ENCODE measurements around the gene FSHR.

The FSHR gene

DNA sequence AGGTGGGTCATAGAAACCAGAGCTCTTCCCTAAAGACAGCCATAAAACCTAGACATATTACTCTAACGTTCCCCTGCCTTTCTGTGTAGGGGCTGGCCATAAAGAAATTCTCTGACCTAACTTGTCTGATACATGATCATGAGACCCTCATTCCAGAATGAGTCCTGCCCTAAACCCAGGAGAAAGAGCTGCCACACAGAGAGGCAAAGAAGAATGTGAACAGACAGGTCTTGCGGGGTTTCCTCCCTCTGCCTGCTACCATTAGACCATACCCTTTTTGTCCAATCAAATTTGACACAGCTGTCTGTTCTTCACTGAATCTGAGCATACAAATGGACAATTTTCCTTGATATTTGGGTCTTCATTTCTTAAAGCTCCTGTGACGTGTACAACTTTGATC is 200.0 kb downstream of the FSHR start:
- DNase-seq (ENCODE audit: low read depth in 2 of 2) = no peak

DNA sequence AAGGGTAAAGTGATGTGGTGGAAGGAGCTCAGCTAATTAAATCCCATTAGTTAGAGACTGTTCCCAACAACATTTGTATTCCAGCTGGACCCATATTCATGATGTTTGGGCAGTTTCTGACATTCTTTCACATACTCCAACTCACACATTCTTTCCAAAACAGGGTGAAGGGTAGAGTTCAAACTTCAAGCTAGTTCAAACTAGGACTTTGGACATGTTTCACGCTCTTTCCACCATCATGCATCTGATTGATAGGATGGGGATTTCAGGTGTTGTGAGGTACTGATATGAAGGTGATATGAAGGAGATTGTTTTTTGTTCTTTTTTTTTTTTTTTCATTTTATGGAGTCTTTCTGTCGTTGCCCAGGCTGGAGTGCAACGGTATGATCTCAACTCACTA is 201.7 kb downstream of the FSHR start:
- no peak for DNase-seq (ENCODE audit: low read depth in 2 of 2)

DNA sequence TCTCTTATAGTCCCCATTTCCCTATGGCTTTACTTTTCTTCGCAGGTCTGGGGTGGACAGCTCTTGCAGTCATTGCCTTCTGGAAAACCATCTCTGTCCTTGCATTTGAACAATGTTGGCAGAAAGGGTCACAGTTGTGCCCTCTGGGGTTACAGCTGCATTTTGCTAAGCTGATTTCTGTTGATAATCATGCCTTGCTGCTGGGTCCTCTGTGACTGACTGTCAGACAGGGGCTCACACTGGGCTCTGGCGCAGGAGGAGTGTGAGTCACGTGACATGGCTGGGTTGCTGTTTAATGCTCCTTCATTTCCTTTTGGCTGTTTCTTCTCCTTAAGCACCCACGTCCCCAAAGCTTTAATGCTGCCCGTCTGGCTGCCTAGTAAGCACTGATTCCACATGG is 202.2 kb downstream of the FSHR start:
- no peak for DNase-seq (ENCODE audit: low read depth in 2 of 2)

DNA sequence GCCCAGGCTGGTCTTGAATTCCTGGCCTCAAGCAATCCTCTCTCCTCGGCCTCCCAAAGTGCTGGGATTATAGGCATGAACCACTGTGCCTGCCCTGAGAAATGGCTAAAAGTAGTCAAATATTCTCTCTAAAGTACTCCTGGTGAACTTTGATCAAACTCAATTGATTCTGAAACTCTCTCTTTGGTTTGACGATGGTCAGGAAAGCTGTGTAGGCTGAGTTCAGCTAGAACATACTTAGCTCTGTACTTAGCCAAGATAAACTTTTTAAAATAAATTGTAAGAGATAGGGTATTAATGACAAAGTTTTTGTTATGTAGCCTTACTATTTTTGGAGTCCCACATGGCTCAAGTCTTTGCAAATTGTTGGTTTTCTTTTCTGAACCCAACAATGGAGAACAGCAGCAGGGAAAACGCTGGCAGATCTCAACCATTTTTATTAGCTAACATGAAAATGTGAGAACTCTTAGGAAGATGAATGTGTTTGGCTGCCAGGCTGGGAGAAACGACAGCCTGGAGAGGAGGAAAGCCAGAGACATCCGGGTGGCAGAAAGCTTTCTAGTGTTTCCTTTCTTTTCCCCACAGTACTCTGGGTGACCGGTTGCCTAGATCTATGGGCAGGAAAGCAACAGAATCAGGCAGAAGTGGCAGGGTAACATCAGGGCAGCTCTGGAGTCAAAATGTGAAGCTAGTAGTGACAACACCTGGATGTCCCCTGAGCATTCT is 205.8 kb downstream of the FSHR start:
- no peak for DNase-seq (ENCODE audit: low read depth in 2 of 2)

GRCh38 chr2:48946449-48947048 is 207.8 kb downstream of the FSHR start:
- DNase-seq (ENCODE audit: low read depth in 2 of 2) = no peak

GRCh38 chr2:48944956-48945355 is 209.4 kb downstream of the FSHR start:
- no peak for DNase-seq (ENCODE audit: low read depth in 2 of 2)

- no peak for DNase-seq (ENCODE audit: low read depth in 2 of 2)
Observed at GRCh38 chr2:48943436-48943835, 210.9 kb downstream of the FSHR start.

DNA sequence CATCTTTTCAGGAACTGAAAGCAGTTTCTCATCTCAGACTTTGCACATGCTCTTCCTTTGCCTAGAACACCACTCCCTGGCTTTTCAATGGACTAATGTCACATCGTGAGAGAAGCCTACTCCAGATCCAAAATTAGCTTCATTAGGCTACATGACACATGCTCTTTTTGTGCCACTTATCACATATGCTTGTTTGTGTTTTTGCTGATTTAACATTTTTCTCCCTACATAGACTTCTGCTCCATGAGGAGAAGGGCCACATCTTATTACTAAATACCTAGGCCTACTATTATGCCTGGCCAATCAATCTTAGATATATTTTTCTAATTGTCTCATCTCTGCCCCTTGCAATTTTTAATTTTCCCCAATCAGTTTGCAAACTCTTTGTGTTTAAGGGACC is 212.4 kb downstream of the FSHR start:
- no peak for DNase-seq (ENCODE audit: low read depth in 2 of 2)

DNA sequence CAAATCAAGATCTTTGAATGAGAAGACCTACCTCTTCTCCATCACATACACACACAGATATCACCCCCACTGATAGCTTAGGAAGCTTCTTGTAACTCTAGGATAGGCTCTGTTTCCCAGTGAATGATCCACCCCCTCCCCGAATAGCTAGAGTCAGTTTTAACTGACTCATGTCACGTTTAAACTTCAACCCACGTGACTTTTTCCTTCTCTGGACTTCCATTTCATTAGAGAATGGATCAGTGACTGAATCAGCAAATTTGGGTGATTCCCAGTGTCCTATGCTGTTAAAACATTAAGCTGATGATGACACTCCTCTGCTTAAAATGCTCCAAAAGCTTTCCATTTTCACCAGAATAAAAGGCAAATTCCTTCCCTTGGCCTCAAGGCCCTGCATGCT is 212.9 kb downstream of the FSHR start:
- DNase-seq (ENCODE audit: low read depth in 2 of 2) = no peak

DNA sequence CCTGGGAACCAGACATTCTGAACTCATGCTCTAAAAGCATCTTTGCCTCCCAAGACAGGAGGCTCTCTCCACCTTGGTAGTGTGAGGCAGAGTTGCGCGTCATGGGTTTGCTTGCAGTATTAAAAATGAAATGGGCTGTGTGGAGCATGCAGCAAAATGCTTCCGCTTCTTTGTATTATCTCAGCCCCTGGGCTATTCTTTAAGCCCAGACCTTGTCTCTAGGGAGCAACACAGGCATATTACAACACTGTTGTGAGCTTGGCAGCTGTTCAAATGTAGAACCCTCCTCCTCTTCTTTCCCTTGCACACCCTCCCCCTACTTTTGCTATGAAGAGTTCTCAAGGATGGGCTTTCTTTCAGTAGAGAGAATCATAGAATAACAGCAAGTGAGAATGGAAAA is 213.7 kb downstream of the FSHR start:
- no peak for DNase-seq (ENCODE audit: low read depth in 2 of 2)

DNA sequence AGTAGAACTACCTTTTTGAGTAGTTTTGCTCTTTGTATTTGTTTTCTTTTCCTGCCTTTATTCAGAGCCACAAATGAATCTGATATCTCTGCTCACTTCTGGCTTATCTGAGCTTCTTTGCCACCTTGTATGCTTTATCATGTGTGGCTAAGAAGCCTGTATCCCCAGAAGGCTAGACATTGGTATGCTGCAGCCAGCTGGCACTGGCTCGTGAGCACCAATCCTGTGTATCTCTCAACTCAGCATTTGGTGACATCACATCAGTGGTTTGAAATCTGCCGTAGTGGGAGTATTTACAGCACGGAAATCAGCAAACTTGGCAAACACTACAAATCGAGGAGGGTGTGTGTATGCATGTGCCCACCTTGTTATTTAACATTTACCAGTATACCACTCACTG is 215.1 kb downstream of the FSHR start:
- DNase-seq (ENCODE audit: low read depth in 2 of 2) = no peak

DNA sequence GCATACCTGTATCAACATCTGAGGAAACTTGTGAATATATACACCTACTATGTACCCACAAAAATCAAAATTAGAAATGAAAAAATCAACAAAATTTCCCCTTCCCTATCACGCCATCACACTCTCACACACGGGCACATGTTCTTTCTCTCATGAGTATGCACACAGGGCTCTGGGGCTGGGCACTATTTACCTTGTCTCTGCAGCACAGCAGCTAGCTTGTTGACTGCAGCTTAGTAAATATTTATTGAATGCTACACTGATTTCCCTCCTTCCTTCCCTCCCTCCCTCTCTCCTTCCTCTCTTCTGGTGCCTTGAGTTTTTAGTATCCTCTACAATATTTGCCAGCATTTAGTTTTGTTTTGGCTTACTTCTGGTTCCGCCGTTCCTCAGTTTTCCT is 216.1 kb downstream of the FSHR start:
- no peak for DNase-seq (ENCODE audit: low read depth in 2 of 2)

DNA sequence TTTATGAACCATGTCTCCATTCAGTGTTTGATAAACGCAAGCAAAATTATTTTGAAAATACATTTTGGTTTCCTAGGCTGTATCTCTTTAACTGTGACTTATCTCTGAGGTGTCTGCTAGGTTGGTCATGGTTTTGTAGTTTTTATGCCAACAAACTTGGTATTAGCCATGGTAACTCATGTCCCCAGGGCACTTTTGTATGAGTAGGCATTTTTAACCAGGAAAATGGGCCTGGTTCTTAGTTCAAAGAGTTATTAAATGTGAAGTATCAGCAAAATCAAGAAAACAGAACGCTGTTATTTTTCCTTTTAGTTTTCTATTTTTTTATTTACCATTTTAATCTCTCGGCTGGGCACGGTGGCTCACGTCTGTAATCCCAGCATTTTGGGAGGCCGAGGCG is 219.5 kb downstream of the FSHR start:
- DNase-seq (ENCODE audit: low read depth in 2 of 2) = no peak

DNA sequence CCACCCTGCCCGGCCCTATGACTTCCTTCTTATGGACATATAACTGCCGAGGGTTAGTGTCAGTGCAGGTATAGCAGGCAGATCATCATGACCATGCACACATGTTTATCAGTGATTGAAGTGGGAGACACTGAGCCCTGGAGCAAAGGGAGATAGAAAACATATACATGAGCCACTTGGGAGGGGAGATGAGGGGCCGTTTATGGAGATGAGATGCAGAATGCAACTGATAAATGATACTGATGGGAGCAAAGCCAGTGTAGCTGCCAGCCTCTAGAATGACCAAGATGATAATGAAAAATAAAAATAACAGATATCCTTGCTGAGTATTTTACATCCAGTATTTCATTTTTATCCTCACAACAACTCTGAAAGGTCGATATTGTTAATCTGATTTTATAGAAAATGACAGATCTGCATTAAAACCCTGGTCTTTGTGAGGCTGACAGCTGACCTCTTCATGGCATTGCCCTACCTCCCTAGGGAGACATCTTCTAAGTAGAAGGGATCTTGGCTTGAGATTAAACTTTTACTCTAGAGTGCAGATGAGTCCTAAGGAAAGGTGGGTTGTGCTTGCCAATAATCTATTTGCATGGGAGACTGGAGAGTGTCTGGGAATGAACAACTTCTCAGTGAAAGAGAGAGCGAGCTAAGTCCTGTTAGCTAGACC is 220.4 kb downstream of the FSHR start:
- no peak for DNase-seq (ENCODE audit: low read depth in 2 of 2)

GRCh38 chr2:48932667-48933066 is 221.6 kb downstream of the FSHR start:
- DNase-seq (ENCODE audit: low read depth in 2 of 2) = no peak

DNA sequence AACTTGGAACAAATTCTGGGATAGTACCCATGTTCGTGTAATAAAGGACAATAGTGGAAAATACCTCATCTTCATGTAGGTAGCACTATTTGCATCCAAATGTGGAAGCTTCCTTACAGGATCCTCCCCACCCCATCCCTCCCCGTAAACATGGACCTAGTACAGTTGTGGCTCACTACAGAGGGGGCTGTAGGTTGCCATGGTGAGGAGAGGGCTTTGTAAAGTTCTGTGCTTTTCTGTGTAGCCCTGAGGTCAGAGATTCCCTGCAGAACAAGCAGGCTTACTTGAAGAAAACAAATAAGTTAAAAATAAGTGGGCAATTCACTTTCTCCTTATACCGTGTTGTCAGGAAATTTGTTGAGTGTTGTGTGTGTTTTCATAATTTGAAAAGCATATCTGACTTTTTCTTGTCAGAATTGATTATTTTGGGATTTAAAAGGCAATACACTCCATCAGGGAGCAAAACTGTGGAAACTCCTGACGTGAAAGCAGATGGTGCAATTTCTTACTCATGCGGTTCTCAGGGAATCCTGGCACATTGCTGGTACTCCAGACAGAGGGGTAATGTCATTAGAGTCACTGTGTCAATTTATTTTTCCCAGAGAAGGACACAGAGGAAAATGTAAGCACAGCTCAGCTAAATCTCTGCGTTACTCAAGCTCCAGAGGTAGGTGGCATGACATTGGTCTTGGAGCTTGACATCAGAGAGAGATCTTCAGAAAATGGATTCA is 224.6 kb downstream of the FSHR start:
- DNase-seq (ENCODE audit: low read depth in 2 of 2) = no peak

GRCh38 chr2:48927355-48927754 is 227.0 kb downstream of the FSHR start:
- DNase-seq (ENCODE audit: low read depth in 2 of 2) = no peak

GRCh38 chr2:48915884-48916283 is 238.4 kb downstream of the FSHR start:
- no peak for DNase-seq (ENCODE audit: low read depth in 2 of 2)

DNA sequence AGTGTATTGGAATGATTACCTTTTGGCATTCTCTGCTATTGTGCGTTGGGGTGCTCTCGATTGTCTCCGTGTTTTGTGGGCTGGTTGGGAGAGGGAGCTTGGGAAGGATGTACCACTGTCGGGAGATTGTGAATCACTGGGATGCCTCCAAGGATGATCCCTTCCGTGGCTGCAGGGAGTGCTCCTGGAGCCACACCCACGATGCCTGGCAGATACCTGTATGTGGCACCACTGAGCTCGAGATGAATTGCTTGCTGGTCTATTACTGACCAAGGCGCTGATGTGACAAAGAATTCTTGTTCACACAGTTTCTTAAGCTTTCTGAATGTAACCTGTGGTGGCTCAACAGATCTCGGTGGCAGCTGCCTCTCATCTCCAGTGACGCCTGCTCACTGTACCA is 239.1 kb downstream of the FSHR start:
- no peak for DNase-seq (ENCODE audit: low read depth in 2 of 2)

DNA sequence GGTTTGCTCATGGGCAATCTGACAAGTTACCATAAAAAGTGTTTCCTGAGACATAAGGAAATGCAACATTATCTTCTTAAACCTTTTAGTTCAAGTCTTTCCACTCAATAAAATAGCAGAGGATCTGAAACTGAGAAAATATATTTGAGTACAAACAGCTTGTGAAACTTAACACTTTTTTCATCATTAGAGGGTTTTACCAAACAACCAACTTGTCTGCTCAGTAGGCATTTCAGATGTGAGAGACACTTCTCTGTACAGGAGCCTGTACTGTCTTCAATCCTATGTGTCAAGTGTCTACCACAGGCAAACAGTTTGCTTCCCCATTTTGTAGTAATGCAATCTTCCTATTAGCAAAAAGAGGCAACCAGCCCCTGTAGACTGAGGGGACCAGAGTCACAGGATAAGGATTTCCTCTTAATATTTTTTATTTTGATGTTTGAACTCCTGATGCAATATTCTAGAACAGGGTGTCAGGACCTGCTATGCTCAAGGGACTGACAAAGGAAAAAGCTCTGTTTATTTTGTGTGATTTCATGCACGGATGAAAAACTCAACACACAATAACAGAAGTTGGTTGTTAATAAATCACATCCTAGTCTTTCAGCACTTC is 239.7 kb downstream of the FSHR start:
- no peak for DNase-seq (ENCODE audit: low read depth in 2 of 2)
